Keratinocyte (primary cell): ENCODE results near the gene ATG2B. TPM values are rescaled to one million over a fixed set of nuclear protein-coding genes. Genes with fewer than 3 reads are reported as not detected.

Experiments
- DNase-seq: peaks from one replicate; pipeline ENCODE4 v3.0.0-alpha.2; 2011; ENCODE audit warnings: low read depth, missing footprints, low spot score
- FAIRE-seq: peaks from 2 replicates; lab custom pipeline; 2011; peaks lifted over from hg19 to GRCh38; lab: Jason Lieb, UNC
- H2AFZ ChIP-seq: 2 replicates; pipeline ENCODE4 v1.6.0; 2012; ENCODE audit warnings: low read length, control low read depth, inconsistent platforms; ENCODE audit not compliant: control insufficient read depth
- H3K27ac ChIP-seq: 2 replicates; pipeline ENCODE4 v1.5.1; 2011; ENCODE audit warnings: low read length; ENCODE audit not compliant: control insufficient read depth, insufficient read depth
- H3K27me3 ChIP-seq: 3 replicates; pipeline ENCODE4 v1.6.0; 2011; ENCODE audit warnings: low read length; ENCODE audit not compliant: control insufficient read depth, insufficient read depth; ENCODE audit errors: extremely low read depth
- H3K36me3 ChIP-seq, 2 experiments: 2 replicates in 1 of 2; 3 replicates in 1 of 2; pipeline ENCODE4 v1.5.1; 2011; ENCODE audit warnings: low read length in 2 of 2, mild to moderate bottlenecking in 1 of 2; ENCODE audit not compliant: control insufficient read depth in 2 of 2, insufficient read depth in 2 of 2; ENCODE audit errors: extremely low read depth in 1 of 2
- H3K4me1 ChIP-seq: 3 replicates; pipeline ENCODE4 v1.5.1; 2011; ENCODE audit warnings: low read length; ENCODE audit not compliant: control insufficient read depth, insufficient read depth; ENCODE audit errors: extremely low read depth
- H3K4me2 ChIP-seq: 3 replicates; pipeline ENCODE4 v1.6.0; 2011; ENCODE audit warnings: low read depth, low read length; ENCODE audit not compliant: control insufficient read depth, insufficient read depth; ENCODE audit errors: extremely low read depth
- H3K4me3 ChIP-seq, 3 experiments: fragments of 200-600 bp in 1 of 3; sonication (generic) in 1 of 3; 2 replicates in 2 of 3; 3 replicates in 1 of 3; pipeline ENCODE4 v1.5.1; 2011 to 2016; ENCODE audit warnings: low read length in 3 of 3, mild to moderate bottlenecking in 3 of 3, control low read depth in 2 of 3, inconsistent platforms in 1 of 3, low read depth in 1 of 3, mixed read lengths in 1 of 3, mixed run types in 1 of 3, moderate library complexity in 1 of 3; ENCODE audit not compliant: control insufficient read depth in 2 of 3, insufficient read depth in 2 of 3; ENCODE audit errors: extremely low read depth in 1 of 3
- H3K79me2 ChIP-seq: 2 replicates; pipeline ENCODE4 v1.6.0; 2012; ENCODE audit warnings: low read length; ENCODE audit not compliant: control insufficient read depth, insufficient read depth
- H3K9ac ChIP-seq: 3 replicates; pipeline ENCODE4 v1.6.0; 2011; ENCODE audit warnings: low read length; ENCODE audit not compliant: control insufficient read depth, insufficient read depth; ENCODE audit errors: extremely low read depth
- H3K9me1 ChIP-seq: 3 replicates; pipeline ENCODE4 v1.6.0; 2011; ENCODE audit warnings: low read length; ENCODE audit not compliant: control insufficient read depth, insufficient read depth; ENCODE audit errors: extremely low read depth
- H3K9me3 ChIP-seq: 2 replicates; pipeline ENCODE4 v1.5.1; 2012; ENCODE audit warnings: low read depth, low read length; ENCODE audit not compliant: control insufficient read depth
- H4K20me1 ChIP-seq: 3 replicates; pipeline ENCODE4 v1.6.0; 2011; ENCODE audit warnings: low read length; ENCODE audit not compliant: control insufficient read depth, insufficient read depth; ENCODE audit errors: extremely low read depth
- EZH2 ChIP-seq: IDR thresholded peaks from one replicate; pipeline ENCODE4 v1.6.1; 2012; ENCODE audit warnings: inconsistent platforms, mild to moderate bottlenecking, low read length, moderate library complexity
- dilution Hi-C: fragments of 300-500 bp; cut with MboI; formaldehyde crosslinking; loops from one replicate; pipeline ENCODE4 v1.7.0; 2020; ENCODE audit warnings: low sequenced_read_pairs; ENCODE audit not compliant: extremely low pct_ligation_motif_present
- polyA plus RNA-seq, 5 experiments: library from polyadenylated mRNA; depleted of rRNA in 3 of 5; stranded (reverse) in 3 of 5; stranded (forward) in 1 of 5; unstranded in 1 of 5; fragments of >200 nt; gene quantifications; 1 replicate in 1 of 5; 2 replicates in 3 of 5; 3 replicates in 1 of 5; pipeline versions ENCODE4 v1.2.1 to v1.2.3, GENCODE V29; 2011 to 2012; ENCODE audit warnings: missing spikeins in 2 of 5, low read depth in 1 of 5, low replicate concordance in 1 of 5
- TF ChIP-seq, protein P1 (sequence below), 3 experiments: IDR thresholded peaks in 1 of 3; conservative IDR thresholded peaks in 1 of 3; optimal IDR thresholded peaks in 1 of 3; 2 replicates in 2 of 3; 3 replicates in 1 of 3; pipeline versions ENCODE3 to v1.5.1; 2011; ENCODE audit warnings: low read length in 3 of 3, mild to moderate bottlenecking in 3 of 3, moderate library complexity in 2 of 3, control low read depth in 1 of 3, inconsistent platforms in 1 of 3; ENCODE audit not compliant: insufficient read depth in 2 of 3; ENCODE audit errors: extremely low read depth in 1 of 3

The ATG2B gene
- polyA plus RNA-seq, 1 donor (not counting 4 experiments of a cell fraction or from before 2014, with no cell fraction given), result 11.4 TPM

DNA sequence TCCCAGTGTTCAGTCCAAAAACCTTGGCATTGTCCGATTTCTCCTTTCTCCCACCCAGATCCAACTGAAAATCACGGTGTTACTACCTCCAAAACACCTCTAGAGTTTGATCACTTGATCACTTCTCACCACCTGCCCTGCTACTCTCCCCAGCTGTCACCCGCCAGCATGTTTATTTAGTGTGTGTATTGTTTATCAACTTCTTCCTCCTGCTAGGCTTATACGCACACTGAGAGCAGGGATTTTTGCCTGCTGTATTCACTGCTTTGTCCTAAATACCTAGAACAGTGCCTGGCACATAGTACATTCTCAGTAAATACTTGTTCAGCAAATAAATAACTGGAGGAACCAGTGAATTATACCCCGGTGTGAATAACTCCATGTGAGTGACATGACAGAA lies 102.1 kb downstream of the ATG2B start:
- no peak for TF ChIP-seq EZH2
- TF ChIP-seq, protein P1, sequence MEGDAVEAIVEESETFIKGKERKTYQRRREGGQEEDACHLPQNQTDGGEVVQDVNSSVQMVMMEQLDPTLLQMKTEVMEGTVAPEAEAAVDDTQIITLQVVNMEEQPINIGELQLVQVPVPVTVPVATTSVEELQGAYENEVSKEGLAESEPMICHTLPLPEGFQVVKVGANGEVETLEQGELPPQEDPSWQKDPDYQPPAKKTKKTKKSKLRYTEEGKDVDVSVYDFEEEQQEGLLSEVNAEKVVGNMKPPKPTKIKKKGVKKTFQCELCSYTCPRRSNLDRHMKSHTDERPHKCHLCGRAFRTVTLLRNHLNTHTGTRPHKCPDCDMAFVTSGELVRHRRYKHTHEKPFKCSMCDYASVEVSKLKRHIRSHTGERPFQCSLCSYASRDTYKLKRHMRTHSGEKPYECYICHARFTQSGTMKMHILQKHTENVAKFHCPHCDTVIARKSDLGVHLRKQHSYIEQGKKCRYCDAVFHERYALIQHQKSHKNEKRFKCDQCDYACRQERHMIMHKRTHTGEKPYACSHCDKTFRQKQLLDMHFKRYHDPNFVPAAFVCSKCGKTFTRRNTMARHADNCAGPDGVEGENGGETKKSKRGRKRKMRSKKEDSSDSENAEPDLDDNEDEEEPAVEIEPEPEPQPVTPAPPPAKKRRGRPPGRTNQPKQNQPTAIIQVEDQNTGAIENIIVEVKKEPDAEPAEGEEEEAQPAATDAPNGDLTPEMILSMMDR (optimal IDR thresholded peaks at IDR 0.05 in 1 of 3, IDR thresholded peaks at IDR 0.05 in 1 of 3, conservative IDR thresholded peaks at IDR 0.05 in 1 of 3; ENCODE audit: extremely low read depth in 1 of 3, insufficient read depth in 2 of 3, low read length in 3 of 3), result no peak
- no peaks in the 10 kb centered on the region for H3K79me2 ChIP-seq
- no peaks in the 10 kb centered on the region for H4K20me1 ChIP-seq
- H3K9me1 ChIP-seq, result no peaks in the 10 kb centered on the region
- no peak overlapping the region for H3K9ac ChIP-seq
- DNase-seq (no peak), FAIRE-seq (no peak)
- no peaks in the 10 kb centered on the region for H3K9me3 ChIP-seq
- dilution Hi-C loops, result no loop called here
- H3K27me3 ChIP-seq, result no peaks in the 10 kb centered on the region
- peaks cover 11% of the 10 kb centered on the region for H3K4me1 ChIP-seq
- no peaks in the 10 kb centered on the region for H3K36me3 ChIP-seq
- H3K27ac ChIP-seq, result no peak overlapping the region
- no peak overlapping the region for H3K4me2 ChIP-seq
- H2AFZ ChIP-seq, result no peak overlapping the region
- H3K4me3 ChIP-seq, result no peak overlapping the region

DNA sequence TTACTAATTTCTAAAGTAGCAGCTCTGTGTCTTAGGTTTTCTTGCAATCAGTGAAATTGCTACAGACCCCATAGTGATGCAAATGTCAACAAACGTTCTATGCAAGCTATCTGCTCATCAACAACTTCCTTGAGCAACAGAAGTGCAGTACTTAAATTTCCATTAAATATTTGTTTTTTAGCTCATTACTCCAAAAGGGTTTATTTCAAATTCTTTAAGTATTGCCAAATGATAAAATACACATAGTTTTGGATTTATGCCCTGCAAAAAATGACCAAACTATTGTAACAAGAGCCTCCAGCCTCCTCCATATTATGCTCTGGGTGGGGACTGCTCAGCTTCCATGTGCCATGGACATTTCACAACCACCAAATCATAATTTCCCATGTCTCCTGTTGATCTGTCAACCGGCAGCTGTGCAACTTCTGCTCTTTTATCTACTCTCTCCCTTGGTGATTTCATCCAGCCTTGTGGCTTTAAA lies 102.8 kb downstream of the ATG2B start:
- Histone ChIP-seq H3K79me2 (no peaks in the 10 kb centered on the region), H3K36me3 (no peaks in the 10 kb centered on the region), H3K27me3 (no peaks in the 10 kb centered on the region), H4K20me1 (no peaks in the 10 kb centered on the region), H3K27ac (no peak overlapping the region), H3K9me3 (no peaks in the 10 kb centered on the region), H2AFZ (no peak overlapping the region), H3K9me1 (no peaks in the 10 kb centered on the region), H3K9ac (no peak overlapping the region), H3K4me1 (peaks cover 18% of the 10 kb centered on the region), H3K4me3 (no peak overlapping the region), H3K4me2 (no peak overlapping the region)
- FAIRE-seq (no peak), DNase-seq (no peak)
- dilution Hi-C loops, result no loop called here
- no peak for TF ChIP-seq EZH2
- TF ChIP-seq, protein P1 (optimal IDR thresholded peaks at IDR 0.05 in 1 of 3, IDR thresholded peaks at IDR 0.05 in 1 of 3, conservative IDR thresholded peaks at IDR 0.05 in 1 of 3; ENCODE audit: extremely low read depth in 1 of 3, insufficient read depth in 2 of 3, low read length in 3 of 3), result no peak
